Measurements from ENCODE around the gene IMMP2L.

GRCh38 chr7:111433426-111433825 is 128.9 kb downstream of the IMMP2L start:
- TF ChIP-seq CTCF (IDR thresholded peaks at IDR 0.05), result no peak
- TF ChIP-seq EZH2 (IDR thresholded peaks at IDR 0.05), result no peak
- TF ChIP-seq EZH2phosphoT487 (IDR thresholded peaks at IDR 0.05), result no peak
